LNCAP (cell line): ENCODE measurements around the gene IL17B.

Experiments used
- CTCF ChIP-seq: fragments of 450-650 bp; IDR thresholded peaks from 2 replicates; pipeline ENCODE4 v1.5.1; 2017; ENCODE audit warnings: mild to moderate bottlenecking

IL17B gene

GRCh38 chr5:149375434-149375833 lies 3.7 kb downstream of the IL17B start:
- TF ChIP-seq CTCF: no peak

- TF ChIP-seq CTCF: no peak
These were observed 4.3 kb downstream of the IL17B start for GRCh38 chr5:149374801-149375200.

- TF ChIP-seq CTCF: no peak
These were observed 4.8 kb downstream of the IL17B start for GRCh38 chr5:149374303-149374702.

GRCh38 chr5:149372932-149373331 lies 6.2 kb downstream of the IL17B start:
- TF ChIP-seq CTCF: no peak

GRCh38 chr5:149372076-149372795 lies 6.9 kb downstream of the IL17B start:
- no peak for TF ChIP-seq CTCF

GRCh38 chr5:149371296-149371962 lies 7.7 kb downstream of the IL17B start:
- peak; percentile 86 for TF ChIP-seq CTCF

GRCh38 chr5:149370878-149371277 lies 8.2 kb downstream of the IL17B start:
- TF ChIP-seq CTCF: no peak
